B cell (primary cell): Measurements from ENCODE around the gene NIPAL3. TPM values are rescaled to one million over a fixed set of nuclear protein-coding genes. Genes with fewer than 3 reads are reported as not detected.

Experiments used
- ATAC-seq: fragments of 200-7000 bp; cut with Tn5 transposase; one replicate; pipeline ENCODE4 v1.10.0; 2021; ENCODE audit warnings: low read depth, mild to moderate bottlenecking, moderate number of reproducible peaks, moderate library complexity
- CTCF ChIA-PET: fragments of 350-600 bp; sonication (Branson Sonifier 250); formaldehyde crosslinking; loops from one replicate; lab custom pipeline; 2021; ENCODE audit warnings: antibody characterized with exemption, inconsistent platforms; lab: Charles Lee
- POLR2A ChIA-PET: fragments of 350-600 bp; sonication (Branson Sonifier 250); formaldehyde crosslinking; loops from one replicate; lab custom pipeline; 2021; ENCODE audit warnings: antibody characterized with exemption; lab: Charles Lee
- DNase-seq: peaks from one replicate; pipeline ENCODE4 v3.0.0; 2013
- H2AFZ ChIP-seq: 2 replicates; pipeline ENCODE4 v1.6.1; 2012; ENCODE audit warnings: mild to moderate bottlenecking, low read depth, low read length; ENCODE audit not compliant: insufficient read depth, poor library complexity, severe bottlenecking
- H3K27ac ChIP-seq, 2 donors: 1 replicate in 1 of 2; 2 replicates in 1 of 2; pipeline ENCODE4 v1.5.1; 2012 to 2013; ENCODE audit warnings: low read length in 2 of 2, mild to moderate bottlenecking in 2 of 2, moderate library complexity in 1 of 2
- H3K27me3 ChIP-seq, 4 experiments: fragments of 200-600 bp in 1 of 4; sonication (generic) in 1 of 4; replicated peaks in 1 of 4; 1 replicate in 2 of 4; 2 replicates in 2 of 4; pipeline versions ENCODE4 v1.6.1 to v1.7.0; 2013 to 2016; ENCODE audit warnings: low read length in 3 of 4, mild to moderate bottlenecking in 2 of 4, mixed read lengths in 1 of 4, moderate library complexity in 1 of 4; ENCODE audit not compliant: insufficient read depth in 4 of 4, control insufficient read depth in 3 of 4; ENCODE audit errors: control extremely low read depth in 1 of 4
- H3K36me3 ChIP-seq, 2 experiments: replicated peaks in 1 of 2; 1 replicate in 1 of 2; 2 replicates in 1 of 2; pipeline versions ENCODE4 v1.6.1 to v1.7.1; 2013; ENCODE audit warnings: low read length in 1 of 2; ENCODE audit not compliant: insufficient read depth in 2 of 2, control insufficient read depth in 1 of 2; ENCODE audit errors: control extremely low read depth in 1 of 2, extremely low read depth in 1 of 2
- H3K4me1 ChIP-seq, 2 donors: fragments of 200-600 bp in 1 of 2; sonication (generic) in 1 of 2; 1 replicate in 1 of 2; 2 replicates in 1 of 2; pipeline versions ENCODE4 v1.5.1 to v1.6.1; 2013 to 2017; ENCODE audit warnings: low read length in 2 of 2; ENCODE audit not compliant: control insufficient read depth in 2 of 2, insufficient read depth in 2 of 2
- H3K4me2 ChIP-seq: replicated peaks from 2 replicates; pipeline ENCODE3; 2012; ENCODE audit warnings: mild to moderate bottlenecking, low read depth, low read length; ENCODE audit not compliant: poor library complexity, severe bottlenecking
- H3K4me3 ChIP-seq, 5 experiments: fragments of 200-600 bp in 1 of 5; sonication (generic) in 1 of 5; 1 replicate in 3 of 5; 2 replicates in 2 of 5; pipeline versions ENCODE4 v1.5.1 to v1.7.0; 2011 to 2016; ENCODE audit warnings: low read length in 4 of 5, mild to moderate bottlenecking in 4 of 5, low read depth in 2 of 5, control low read depth in 1 of 5, moderate library complexity in 1 of 5; ENCODE audit not compliant: insufficient read depth in 1 of 5; ENCODE audit errors: control extremely low read depth in 1 of 5, extremely low read depth in 1 of 5
- H3K79me2 ChIP-seq: fragments of 200-600 bp; sonication (generic); one replicate; pipeline ENCODE4 v1.6.0; 2016; ENCODE audit warnings: low read length; ENCODE audit not compliant: control insufficient read depth, insufficient read depth
- H3K9ac ChIP-seq: fragments of 200-600 bp; sonication (generic); 2 replicates; pipeline ENCODE4 v1.6.1; 2017; ENCODE audit warnings: mild to moderate bottlenecking, low read length, moderate library complexity
- H3K9me3 ChIP-seq, 3 donors: one replicate each; pipeline versions ENCODE4 v1.6.1 to v1.7.1; 2013; ENCODE audit warnings: low read length in 2 of 3; ENCODE audit not compliant: control insufficient read depth in 2 of 3, insufficient read depth in 1 of 3; ENCODE audit errors: control extremely low read depth in 1 of 3
- H4K20me1 ChIP-seq: 2 replicates; pipeline ENCODE4 v1.6.0; 2012; ENCODE audit warnings: mild to moderate bottlenecking, low read length; ENCODE audit not compliant: insufficient read depth, control insufficient read depth, poor library complexity, severe bottlenecking
- H3K27ac Mint-ChIP-seq: one replicate; pipeline ENCODE4 v1.8.0; 2021; ENCODE audit warnings: mixed read lengths
- H3K27me3 Mint-ChIP-seq: one replicate; pipeline ENCODE4 v1.8.0; 2021; ENCODE audit warnings: mixed read lengths
- H3K4me1 Mint-ChIP-seq: one replicate; pipeline ENCODE4 v1.8.0; 2021; ENCODE audit warnings: mixed read lengths
- H3K4me3 Mint-ChIP-seq: one replicate; pipeline ENCODE4 v1.8.0; 2021; ENCODE audit warnings: mixed read lengths
- H3K9me3 Mint-ChIP-seq: one replicate; pipeline ENCODE4 v1.8.0; 2022; ENCODE audit warnings: mixed read lengths; ENCODE audit not compliant: insufficient read depth
- CTCF ChIP-seq: fragments of 200-600 bp; IDR thresholded peaks from one replicate; pipeline ENCODE4 v1.8.0; 2022; ENCODE audit warnings: antibody characterized with exemption, mild to moderate bottlenecking
- EZH2 ChIP-seq: IDR thresholded peaks from 2 replicates; pipeline ENCODE4 v1.6.1; 2012; ENCODE audit warnings: borderline replicate concordance, low read depth, mild to moderate bottlenecking, moderate library complexity, low read length; ENCODE audit not compliant: insufficient read depth, poor library complexity, severe bottlenecking
- WGBS: methylation state at CpG from one replicate; pipeline ENCODE4 v1.1.5; 2013; ENCODE audit warnings: missing lambda C conversion rate; ENCODE audit not compliant: insufficient coverage; 5-methylcytosine and 5-hydroxymethylcytosine counted together
- intact Hi-C: fragments of 100-400 bp; cut with micrococcal nuclease; formaldehyde crosslinking; loops from one replicate; pipeline ENCODE4 v1.10.0; 2022
- polyA plus RNA-seq: library from polyadenylated mRNA; depleted of rRNA; stranded (reverse); fragments of >200 nt; gene quantifications from 2 replicates; pipeline ENCODE4 v1.2.3, GENCODE V29; 2012
- total RNA-seq, 2 donors: library from RNA; stranded (reverse); fragments of 120-200 nt in 1 of 2; gene quantifications; 1 replicate in 1 of 2; 2 replicates in 1 of 2; pipeline versions ENCODE4 v1.2.3 to v1.2.4, GENCODE V29; 2013 to 2022

NIPAL3 gene
- total and polyA plus RNA-seq, 2 donors (not counting 1 experiment from before 2014, with no cell fraction given), result 23.8 to 31.6 TPM

- Mint-ChIP-seq H3K4me1 (no peaks in the 10 kb centered on the region), H3K4me3 (no peak overlapping the region), H3K27ac (no peak overlapping the region), H3K9me3 (no peaks in the 10 kb centered on the region), H3K27me3 (no peaks in the 10 kb centered on the region)
- no peaks in the 10 kb centered on the region for H3K79me2 ChIP-seq
- H2AFZ ChIP-seq, result no peak overlapping the region
- no peaks in the 10 kb centered on the region for H3K36me3 ChIP-seq
- no peaks in the 10 kb centered on the region for H3K9me3 ChIP-seq
- no peak overlapping the region for H3K4me2 ChIP-seq
- no peaks in the 10 kb centered on the region for H3K4me1 ChIP-seq
- H3K4me3 ChIP-seq, result no peak overlapping the region
- intact Hi-C loops, result no loop called here
- no peaks in the 10 kb centered on the region for H3K27me3 ChIP-seq
- ATAC-seq (no peak), DNase-seq (no peak)
- POLR2A ChIA-PET, result no interaction called here
- H3K27ac ChIP-seq, result no peak overlapping the region
- no peak overlapping the region for H3K9ac ChIP-seq
- CTCF ChIA-PET, result interaction anchor here (0.9 to 10.7 kb wide), 4 partner anchors 9 to 207 kb away, joined by 3 to 616 read pairs (median 8); partner anchors contain the start of genes IFNLR1 and NIPAL3
- H4K20me1 ChIP-seq, result no peaks in the 10 kb centered on the region
- TF ChIP-seq EZH2 (no peak), CTCF (no peak)
- no CpG with 5 or more reads among the region's 1 CpG for WGBS
These were observed 15.5 kb upstream of the NIPAL3 start for GRCh38 chr1:24400065-24400464.

GRCh38 chr1:24403806-24404205 is 11.8 kb upstream of the NIPAL3 start:
- Mint-ChIP-seq H3K4me3 (no peak overlapping the region), H3K9me3 (no peaks in the 10 kb centered on the region), H3K27me3 (no peaks in the 10 kb centered on the region), H3K4me1 (no peaks in the 10 kb centered on the region), H3K27ac (no peak overlapping the region)
- no peak for TF ChIP-seq EZH2
- no peak for TF ChIP-seq CTCF
- Histone ChIP-seq H3K4me2 (no peak overlapping the region), H3K9me3 (peaks cover 0 to 1% (median 0%) of the 10 kb centered on the region in 3 donors), H3K4me1 (no peaks in the 10 kb centered on the region), H3K36me3 (no peaks in the 10 kb centered on the region), H3K4me3 (no peak overlapping the region), H2AFZ (no peak overlapping the region), H3K79me2 (no peaks in the 10 kb centered on the region), H3K9ac (no peak overlapping the region), H4K20me1 (no peaks in the 10 kb centered on the region), H3K27ac (no peak overlapping the region), H3K27me3 (no peaks in the 10 kb centered on the region)
- POLR2A ChIA-PET, result no interaction called here
- no peak for DNase-seq
- intact Hi-C loops, result no loop called here
- no CpG with 5 or more reads among the region's 4 CpGs for WGBS
- no peak for ATAC-seq
- CTCF ChIA-PET, result interaction anchor here (2.4 to 4.7 kb wide), 2 partner anchors 12 kb away, joined by 11 to 20 read pairs; partner anchors contain the start of gene NIPAL3
